C4-2B (cell line): ENCODE data around the gene CHMP5.

Experiments
- ZFX ChIP-seq: fragments of 450-650 bp; IDR thresholded peaks from 2 replicates; pipeline ENCODE4 v1.6.1; 2017
- TF ChIP-seq, protein P1 (sequence below): fragments of 450-650 bp; conservative IDR thresholded peaks from 2 replicates; pipeline ENCODE4 v1.5.1; 2017; ENCODE audit warnings: mild to moderate bottlenecking

DNA sequence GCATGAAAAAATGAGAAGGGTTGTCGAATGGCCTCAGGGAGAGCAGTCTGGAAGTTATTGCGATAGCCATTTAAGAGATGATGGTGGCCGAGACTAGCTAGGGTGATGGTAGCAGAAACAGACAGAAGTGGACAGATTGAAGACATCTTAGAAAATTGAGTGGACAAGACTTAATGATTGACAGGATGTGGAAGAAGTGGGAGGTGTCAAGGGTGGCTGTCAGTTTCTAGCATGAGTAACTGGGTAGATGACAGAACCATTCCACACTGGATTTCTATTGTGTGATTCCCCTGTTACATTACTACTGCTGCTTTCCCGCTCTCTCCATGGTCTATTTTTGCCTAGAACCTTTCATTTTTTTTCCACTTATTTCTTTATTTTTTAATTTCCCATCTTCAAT lies 12.6 kb downstream of the CHMP5 start:
- TF ChIP-seq, protein P1, sequence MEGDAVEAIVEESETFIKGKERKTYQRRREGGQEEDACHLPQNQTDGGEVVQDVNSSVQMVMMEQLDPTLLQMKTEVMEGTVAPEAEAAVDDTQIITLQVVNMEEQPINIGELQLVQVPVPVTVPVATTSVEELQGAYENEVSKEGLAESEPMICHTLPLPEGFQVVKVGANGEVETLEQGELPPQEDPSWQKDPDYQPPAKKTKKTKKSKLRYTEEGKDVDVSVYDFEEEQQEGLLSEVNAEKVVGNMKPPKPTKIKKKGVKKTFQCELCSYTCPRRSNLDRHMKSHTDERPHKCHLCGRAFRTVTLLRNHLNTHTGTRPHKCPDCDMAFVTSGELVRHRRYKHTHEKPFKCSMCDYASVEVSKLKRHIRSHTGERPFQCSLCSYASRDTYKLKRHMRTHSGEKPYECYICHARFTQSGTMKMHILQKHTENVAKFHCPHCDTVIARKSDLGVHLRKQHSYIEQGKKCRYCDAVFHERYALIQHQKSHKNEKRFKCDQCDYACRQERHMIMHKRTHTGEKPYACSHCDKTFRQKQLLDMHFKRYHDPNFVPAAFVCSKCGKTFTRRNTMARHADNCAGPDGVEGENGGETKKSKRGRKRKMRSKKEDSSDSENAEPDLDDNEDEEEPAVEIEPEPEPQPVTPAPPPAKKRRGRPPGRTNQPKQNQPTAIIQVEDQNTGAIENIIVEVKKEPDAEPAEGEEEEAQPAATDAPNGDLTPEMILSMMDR = no peak
- TF ChIP-seq ZFX = no peak
